NCI-H146 (cell line): Measurements from ENCODE around the gene LRRN4.

ENCODE experiments used
- DNase-seq: peaks from one replicate; lab custom pipeline; 2025; lab: John Stamatoyannopoulos, UW

Gene LRRN4

GRCh38 chr20:6053776-6054688 lies at the start of gene LRRN4:
TSS of gene LRRN4 (minus strand) at chr20:6054060. CDS start at chr20:6052799, 1,261 bp downstream.
- DNase-seq, result peak; percentile 80

DNA sequence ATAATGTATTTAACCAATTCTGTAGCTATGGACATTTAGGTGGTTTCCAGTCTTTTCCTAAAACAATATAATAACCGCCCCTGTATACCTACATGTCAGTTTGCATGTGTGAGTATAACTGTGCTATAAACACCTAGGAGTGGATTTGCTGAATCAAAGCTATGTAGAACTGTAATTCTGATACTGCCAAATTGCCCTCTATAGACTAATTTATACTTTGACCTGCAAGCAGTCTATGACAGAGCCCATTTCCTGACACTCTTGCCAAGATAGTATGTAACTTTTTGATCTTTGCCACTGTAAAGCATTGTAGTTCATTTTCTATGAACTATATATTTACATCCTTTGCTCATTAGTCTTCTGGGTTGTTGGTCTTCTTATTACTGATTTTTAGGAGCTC lies 49.4 kb upstream of the LRRN4 start:
- DNase-seq, result no peak

DNA sequence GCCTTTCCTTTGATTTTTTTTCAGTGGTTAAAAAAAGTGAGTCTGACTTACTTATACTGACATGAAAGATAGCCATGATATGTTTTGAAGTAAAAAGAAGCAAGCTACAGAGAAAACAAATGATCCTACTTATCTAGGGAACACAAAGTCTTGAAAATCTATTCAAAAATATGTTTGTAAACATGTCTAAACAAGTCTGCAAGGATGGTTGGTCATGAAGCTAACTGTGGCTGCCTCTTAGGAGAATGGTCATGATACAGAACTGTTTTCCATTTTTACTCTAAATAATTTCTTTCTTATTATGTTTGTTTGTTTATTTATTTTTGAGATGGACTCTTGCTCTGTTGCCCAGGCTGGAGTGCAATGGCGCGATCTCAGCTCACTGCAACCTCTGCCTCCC lies 47.5 kb upstream of the LRRN4 start:
- no peak for DNase-seq

DNA sequence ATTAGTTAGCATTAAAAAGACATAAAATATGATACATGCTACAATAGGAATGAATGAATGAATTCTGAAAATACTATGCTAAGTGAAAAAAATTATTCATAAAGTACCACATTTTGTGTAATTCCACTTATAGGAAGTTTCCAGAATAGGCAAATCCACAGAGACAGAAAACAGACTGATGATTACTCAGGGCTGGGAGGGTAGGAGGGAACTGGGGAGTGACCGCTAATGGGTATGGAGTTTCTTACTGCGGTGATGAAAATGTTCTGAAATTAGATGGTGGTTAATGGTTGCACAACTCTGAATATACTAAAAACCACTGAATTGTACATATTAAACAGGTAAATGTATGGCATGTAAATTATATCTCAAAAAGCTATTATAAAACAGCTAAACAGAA lies 46.4 kb upstream of the LRRN4 start:
- no peak for DNase-seq

GRCh38 chr20:6099819-6100218 lies 46.0 kb upstream of the LRRN4 start:
- DNase-seq, result no peak

- no peak for DNase-seq
Observed at GRCh38 chr20:6095409-6095808, 41.5 kb upstream of the LRRN4 start.

DNA sequence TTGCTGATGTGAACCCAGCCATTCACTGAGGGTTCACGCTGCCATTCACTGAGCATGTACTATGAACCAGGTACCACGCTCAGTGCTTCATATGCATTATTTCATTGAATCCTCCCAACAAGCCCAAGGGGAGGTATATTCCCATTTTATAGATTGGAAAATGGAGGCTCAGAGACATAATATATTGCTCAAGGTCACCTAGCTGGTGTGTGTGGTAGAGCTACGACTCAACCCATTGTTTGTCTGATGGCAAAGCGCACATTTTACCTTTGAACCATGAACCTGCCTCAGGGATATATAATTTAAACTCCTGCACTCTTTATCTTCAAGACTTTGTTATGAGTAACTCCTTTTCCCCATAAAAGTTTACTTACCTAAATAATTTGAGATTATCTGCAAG lies 40.7 kb upstream of the LRRN4 start:
- no peak for DNase-seq

DNA sequence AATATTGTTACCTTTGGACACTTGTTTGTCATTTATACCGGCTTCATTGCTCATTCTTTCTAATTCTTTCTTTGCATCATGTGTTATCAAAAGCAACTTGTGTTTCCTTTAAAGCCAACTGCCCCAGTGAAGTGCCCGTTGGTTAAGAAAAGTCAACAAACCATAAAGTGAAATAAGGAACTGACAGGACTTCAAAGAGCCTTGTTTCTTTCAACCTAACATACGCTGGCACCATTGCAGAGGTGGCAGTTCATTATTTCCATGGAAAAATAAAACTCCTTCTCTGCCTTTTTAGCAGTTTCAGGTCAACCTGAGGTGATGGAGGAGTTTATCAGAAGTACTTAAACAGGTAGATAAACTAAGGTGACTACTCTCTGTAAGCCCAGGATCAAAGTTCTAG lies 40.2 kb upstream of the LRRN4 start:
- DNase-seq, result no peak

DNA sequence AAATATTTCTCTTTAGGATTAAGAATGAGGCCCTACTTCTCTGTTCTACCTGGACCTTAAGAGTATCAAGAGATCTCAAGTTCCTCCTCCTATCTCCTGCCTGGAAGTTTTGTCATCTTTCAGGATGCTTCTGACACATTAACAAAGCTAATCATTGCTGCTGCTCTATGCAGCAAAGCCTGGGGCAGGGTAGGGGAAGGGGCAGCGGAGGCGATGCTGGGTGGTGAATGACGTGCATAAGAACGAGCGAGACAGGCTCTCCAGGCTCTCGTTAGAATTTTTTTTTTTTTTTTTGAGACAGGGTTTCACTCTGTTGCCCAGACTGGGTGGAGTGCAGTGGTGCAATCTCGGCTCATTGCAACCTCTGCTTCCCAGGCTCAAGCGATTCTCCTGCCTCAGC lies 37.8 kb upstream of the LRRN4 start:
- DNase-seq, result no peak

DNA sequence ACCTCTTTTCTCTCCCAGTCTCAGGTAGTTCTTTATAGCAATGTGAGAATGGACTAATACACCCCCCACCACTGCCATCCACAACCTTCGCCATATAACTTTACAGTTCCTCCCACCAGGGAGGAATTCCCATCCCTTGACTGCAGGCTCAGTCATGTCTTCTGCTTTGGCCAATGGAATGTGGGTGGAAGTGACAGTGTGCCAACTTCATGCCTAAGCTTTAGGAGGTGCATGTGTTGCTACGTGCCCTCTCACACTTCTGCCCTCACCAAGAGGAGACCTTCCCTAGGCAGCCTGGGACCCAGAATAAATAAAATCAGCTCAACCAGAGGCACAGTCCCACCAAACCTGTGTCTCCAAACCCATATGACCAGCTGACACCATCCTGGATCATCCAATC lies 33.0 kb upstream of the LRRN4 start:
- no peak for DNase-seq

DNA sequence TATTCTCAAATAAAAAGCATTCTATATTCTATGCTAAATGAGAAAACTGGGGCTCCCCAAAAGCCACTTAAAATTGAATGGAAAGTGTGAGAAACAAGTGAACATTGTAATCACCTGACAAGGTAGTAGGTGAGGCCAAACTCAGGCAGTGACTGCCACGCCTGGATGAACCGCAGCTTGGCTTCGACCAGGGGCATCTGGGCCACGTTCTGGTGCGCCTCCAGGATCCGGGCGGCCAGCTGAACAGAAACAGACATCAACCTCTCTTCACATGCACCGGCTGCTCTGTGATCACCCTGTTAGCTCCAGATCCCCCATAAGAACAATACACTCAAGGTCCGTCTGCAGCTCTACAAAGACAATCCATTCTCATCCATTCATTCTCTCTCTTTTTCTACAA lies 30.1 kb upstream of the LRRN4 start:
- DNase-seq, result no peak

- no peak for DNase-seq
Observed at GRCh38 chr20:6081236-6081635, 27.4 kb upstream of the LRRN4 start.

GRCh38 chr20:6079016-6079415 lies 25.2 kb upstream of the LRRN4 start:
- no peak for DNase-seq

DNA sequence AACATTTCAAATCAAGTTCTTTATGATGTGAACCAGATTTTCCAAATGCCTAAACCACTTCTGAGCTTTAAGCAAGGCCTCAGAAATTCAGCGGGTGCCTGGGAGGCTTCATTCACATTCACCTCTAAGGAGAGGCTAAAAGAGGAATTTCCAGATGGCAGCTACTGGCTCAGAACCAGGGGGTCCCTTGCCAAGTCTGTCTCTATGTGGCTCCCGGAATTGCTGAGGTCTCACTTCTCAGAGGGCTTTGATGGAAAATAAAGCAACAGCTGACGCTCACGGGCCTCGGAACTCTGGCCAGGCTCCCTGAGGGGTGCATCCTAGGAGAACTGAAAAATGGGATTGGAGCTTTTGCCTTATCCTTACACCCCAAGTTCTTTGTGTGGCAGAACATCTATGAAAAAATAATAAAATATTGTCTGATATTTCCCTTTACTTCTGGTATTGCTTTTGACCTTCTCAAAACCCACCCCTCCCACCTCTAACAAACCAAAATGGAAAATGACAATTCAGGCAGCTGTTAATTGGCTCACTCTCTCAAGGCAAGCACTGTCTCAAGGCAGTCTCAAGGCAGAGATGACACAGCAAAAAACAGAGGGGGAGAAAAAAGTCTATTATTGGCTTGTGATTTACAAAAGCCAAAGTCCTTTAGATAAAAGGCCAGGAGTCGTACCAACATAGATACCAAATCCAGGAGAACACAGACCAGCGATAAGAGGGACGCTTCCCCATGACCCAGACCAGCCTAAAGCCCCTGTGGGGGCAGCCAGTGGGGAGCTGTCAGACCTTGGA lies 21.8 kb upstream of the LRRN4 start:
- DNase-seq, result no peak

GRCh38 chr20:6074784-6075183 lies 20.9 kb upstream of the LRRN4 start:
- no peak for DNase-seq

DNA sequence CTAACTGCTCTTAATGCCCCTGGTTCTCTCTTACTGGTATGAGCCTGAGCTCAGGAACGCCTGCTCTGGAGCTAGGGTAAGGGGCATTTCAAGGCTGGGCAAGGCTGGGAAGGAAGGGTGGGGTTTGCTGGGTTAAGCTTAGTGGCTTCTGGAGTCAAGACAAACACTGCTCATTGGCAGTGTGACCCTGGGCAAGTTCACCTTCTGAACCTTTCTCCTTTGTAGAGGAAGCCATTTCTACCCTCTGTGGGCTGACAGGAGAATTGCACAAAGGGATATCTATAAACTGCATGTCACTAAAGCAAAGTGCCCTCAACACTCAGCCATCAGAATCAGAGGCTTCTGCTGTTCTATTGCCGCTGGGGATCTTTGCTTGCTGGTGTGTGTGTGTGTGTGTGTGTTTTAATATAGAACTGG lies 20.3 kb upstream of the LRRN4 start:
- DNase-seq, result peak; percentile 20

DNA sequence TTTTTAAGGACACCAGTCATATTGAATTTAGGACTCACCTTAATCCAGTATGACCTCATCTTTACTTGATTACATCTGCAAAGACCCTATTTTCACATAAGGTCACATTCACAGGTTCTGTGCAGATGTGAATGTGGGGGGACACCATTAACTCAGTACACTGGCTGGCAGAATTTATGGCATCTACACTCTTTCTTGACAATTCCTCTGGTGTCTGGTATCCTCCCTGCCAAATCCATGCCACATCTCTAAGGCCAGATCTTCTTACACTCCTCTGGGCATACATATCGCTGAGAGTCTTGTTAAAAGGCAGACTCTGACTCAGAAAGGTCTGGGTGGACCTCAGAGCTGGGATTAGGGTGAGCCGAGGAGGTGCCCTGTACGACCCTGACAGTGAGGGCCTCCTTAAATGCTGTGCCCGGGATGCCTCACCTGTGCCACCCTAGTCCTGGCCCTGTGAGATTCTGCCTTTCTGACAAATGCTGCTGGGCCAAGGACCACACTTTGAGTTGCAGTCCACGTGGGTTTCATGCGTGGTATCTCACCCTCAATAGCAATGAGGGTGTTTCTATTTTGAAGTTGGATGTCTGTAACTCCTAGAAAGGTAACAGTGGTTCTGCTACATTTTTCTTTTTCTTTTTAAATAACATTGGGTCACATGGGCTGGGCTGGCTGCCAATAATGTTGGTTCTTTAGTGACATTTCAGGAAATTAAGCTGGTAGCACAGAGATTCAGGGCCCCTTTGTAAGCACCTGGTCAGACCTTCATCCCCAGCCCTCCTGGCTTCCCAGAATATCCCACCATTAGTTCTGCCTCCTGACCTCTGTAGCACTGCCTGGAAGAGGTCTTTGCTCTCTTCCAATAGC lies 17.2 kb upstream of the LRRN4 start:
- DNase-seq, result no peak

- DNase-seq, result no peak
Observed at GRCh38 chr20:6069669-6070068, 15.8 kb upstream of the LRRN4 start.

- no peak for DNase-seq
Observed at GRCh38 chr20:6067763-6068318, 14.0 kb upstream of the LRRN4 start.

DNA sequence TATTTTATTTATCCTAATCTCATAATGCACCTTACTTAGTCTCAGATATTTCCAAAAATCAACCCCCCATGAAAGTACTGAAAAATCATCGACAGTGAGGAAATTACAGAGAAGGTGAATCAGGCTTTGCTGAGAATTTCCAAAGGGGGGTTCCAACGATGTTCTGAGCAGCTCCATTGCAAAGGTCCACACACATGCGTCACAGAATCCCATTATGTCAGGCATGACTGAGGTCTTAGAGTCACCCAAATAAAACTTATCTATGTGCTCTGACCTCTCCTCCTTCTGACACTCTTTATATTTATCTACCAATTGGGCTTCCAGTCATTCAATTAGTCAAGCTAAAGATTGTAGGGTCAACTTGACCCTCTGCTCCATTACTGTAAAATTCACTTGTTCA lies 12.7 kb upstream of the LRRN4 start:
- no peak for DNase-seq

DNA sequence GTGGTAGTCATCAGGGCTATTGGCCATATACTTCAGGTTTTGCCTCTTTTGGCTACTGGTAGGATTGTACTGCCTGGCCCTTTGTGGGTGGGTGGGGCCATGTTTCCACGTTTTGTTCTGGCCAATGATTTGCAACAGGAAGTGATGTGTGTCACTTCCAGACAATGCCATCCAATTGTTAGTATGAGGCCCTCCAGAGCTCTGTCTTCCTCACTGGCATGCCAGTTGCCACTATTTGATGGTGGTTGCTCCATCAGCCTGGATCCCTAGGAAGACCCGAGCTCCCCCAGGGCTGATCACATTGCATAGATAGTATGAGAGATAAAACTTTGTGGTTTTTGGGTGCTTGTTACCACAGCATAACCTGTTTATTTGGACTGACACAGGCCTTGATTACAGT lies 7.7 kb upstream of the LRRN4 start:
- no peak for DNase-seq

DNA sequence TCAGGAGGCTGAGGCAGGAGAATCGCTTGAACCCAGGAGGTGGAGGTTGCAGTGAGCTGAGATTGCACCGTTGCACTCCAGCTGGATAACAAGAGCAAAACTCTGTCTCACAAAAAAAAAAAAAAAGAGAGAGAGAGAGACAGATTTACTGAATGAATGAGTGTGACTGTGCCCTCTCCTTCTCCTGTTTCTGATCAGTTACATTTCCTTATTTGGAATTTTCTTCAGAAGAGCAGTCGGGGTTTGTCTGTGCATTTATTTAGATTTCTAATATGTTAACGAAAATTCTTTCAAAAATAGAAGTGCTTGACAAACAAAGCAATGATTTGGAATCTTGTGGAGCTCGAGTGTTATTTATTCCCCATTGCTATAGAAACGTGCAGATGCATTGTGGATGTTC lies 6.4 kb upstream of the LRRN4 start:
- no peak for DNase-seq
